Mesothelial cell of epicardium (in vitro differentiated cells): Measurements from ENCODE around the gene BCO1. TPM values are rescaled to one million over a fixed set of nuclear protein-coding genes. Genes with fewer than 3 reads are reported as not detected.

Experiments used
- DNase-seq, 2 experiments: peaks; one replicate each; pipeline ENCODE4 v3.0.0; 2021; ENCODE audit warnings: low spot score in 2 of 2; ENCODE audit not compliant: unreplicated experiment in 2 of 2
- H3K27ac Mint-ChIP-seq: 2 replicates; pipeline ENCODE4 v1.8.0; 2021; ENCODE audit warnings: mixed read lengths
- H3K27me3 Mint-ChIP-seq: 2 replicates; pipeline ENCODE4 v1.8.0; 2021; ENCODE audit warnings: low read depth, mixed read lengths
- H3K36me3 Mint-ChIP-seq: 2 replicates; pipeline ENCODE4 v1.8.0; 2021; ENCODE audit warnings: mixed read lengths
- H3K4me1 Mint-ChIP-seq: 2 replicates; pipeline ENCODE4 v1.8.0; 2021; ENCODE audit warnings: mixed read lengths
- H3K4me3 Mint-ChIP-seq: 2 replicates; pipeline ENCODE4 v1.8.0; 2021; ENCODE audit warnings: mild to moderate bottlenecking, moderate library complexity, mixed read lengths
- H3K9me3 Mint-ChIP-seq: 2 replicates; pipeline ENCODE4 v1.8.0; 2021; ENCODE audit warnings: mixed read lengths
- CTCF ChIP-seq: fragments of 200-600 bp; sonication (generic); IDR thresholded peaks from one replicate; pipeline ENCODE4 v1.5.0; 2021; ENCODE audit warnings: antibody characterized with exemption; ENCODE audit not compliant: unreplicated experiment
- total RNA-seq: library from RNA; stranded (reverse); gene quantifications from 3 replicates; pipeline ENCODE4 v1.2.1, GENCODE V29; 2021

Gene BCO1
- total RNA-seq, 1 donor from 2014 or later = not detected

GRCh38 chr16:81263470-81264220, 25.2 kb downstream of the BCO1 start:
- Mint-ChIP-seq H3K9me3 (peaks cover 7% of the 10 kb centered on the region), H3K4me1 (peaks cover 40% of the 10 kb centered on the region), H3K27ac (peak overlapping the region; percentile 55), H3K36me3 (no peaks in the 10 kb centered on the region), H3K27me3 (no peaks in the 10 kb centered on the region), H3K4me3 (no peak overlapping the region)
- DNase-seq = peak in 1 of 2 experiments; percentile 41
- TF ChIP-seq CTCF = no peak

- H3K4me3 Mint-ChIP-seq = no peak overlapping the region
- no peaks in the 10 kb centered on the region for H3K27me3 Mint-ChIP-seq
- no peak for TF ChIP-seq CTCF
- H3K9me3 Mint-ChIP-seq = peaks cover 5% of the 10 kb centered on the region
- no peak for DNase-seq
- H3K27ac Mint-ChIP-seq = no peak overlapping the region
- H3K4me1 Mint-ChIP-seq = peaks cover 40% of the 10 kb centered on the region
- no peaks in the 10 kb centered on the region for H3K36me3 Mint-ChIP-seq
These were observed 25.9 kb downstream of the BCO1 start for GRCh38 chr16:81264386-81264785.

GRCh38 chr16:81265052-81265451, 26.6 kb downstream of the BCO1 start:
- peaks cover 5% of the 10 kb centered on the region for H3K9me3 Mint-ChIP-seq
- H3K36me3 Mint-ChIP-seq = no peaks in the 10 kb centered on the region
- no peak overlapping the region for H3K27ac Mint-ChIP-seq
- H3K4me3 Mint-ChIP-seq = no peak overlapping the region
- no peaks in the 10 kb centered on the region for H3K27me3 Mint-ChIP-seq
- no peak for DNase-seq
- H3K4me1 Mint-ChIP-seq = peaks cover 34% of the 10 kb centered on the region
- no peak for TF ChIP-seq CTCF

GRCh38 chr16:81265658-81266451, 27.4 kb downstream of the BCO1 start:
- Mint-ChIP-seq H3K4me3 (no peak overlapping the region), H3K27me3 (no peaks in the 10 kb centered on the region), H3K9me3 (peaks cover 5% of the 10 kb centered on the region), H3K4me1 (peaks cover 32% of the 10 kb centered on the region), H3K27ac (no peak overlapping the region), H3K36me3 (no peaks in the 10 kb centered on the region)
- no peak for TF ChIP-seq CTCF
- no peak for DNase-seq

- H3K4me3 Mint-ChIP-seq = no peak overlapping the region
- no peaks in the 10 kb centered on the region for H3K36me3 Mint-ChIP-seq
- H3K4me1 Mint-ChIP-seq = peaks cover 32% of the 10 kb centered on the region
- H3K27ac Mint-ChIP-seq = no peak overlapping the region
- DNase-seq = no peak
- no peaks in the 10 kb centered on the region for H3K27me3 Mint-ChIP-seq
- no peak for TF ChIP-seq CTCF
- peaks cover 5% of the 10 kb centered on the region for H3K9me3 Mint-ChIP-seq
These were observed 28.2 kb downstream of the BCO1 start for GRCh38 chr16:81266680-81267095.
